Activated CD4-positive, alpha-beta T cell treated with anti-CD3 and anti-CD28 coated beads, Interleukin-2, amount 50 U/mL, for 24 hours (primary cell): Measurements from ENCODE around the gene SLMAP.

Experiments used
- DNase-seq, 2 donors: peaks; one replicate each; pipeline ENCODE4 v3.0.0-alpha.2; 2020; ENCODE audit warnings: low read depth in 1 of 2, low spot score in 1 of 2

Gene SLMAP

DNA sequence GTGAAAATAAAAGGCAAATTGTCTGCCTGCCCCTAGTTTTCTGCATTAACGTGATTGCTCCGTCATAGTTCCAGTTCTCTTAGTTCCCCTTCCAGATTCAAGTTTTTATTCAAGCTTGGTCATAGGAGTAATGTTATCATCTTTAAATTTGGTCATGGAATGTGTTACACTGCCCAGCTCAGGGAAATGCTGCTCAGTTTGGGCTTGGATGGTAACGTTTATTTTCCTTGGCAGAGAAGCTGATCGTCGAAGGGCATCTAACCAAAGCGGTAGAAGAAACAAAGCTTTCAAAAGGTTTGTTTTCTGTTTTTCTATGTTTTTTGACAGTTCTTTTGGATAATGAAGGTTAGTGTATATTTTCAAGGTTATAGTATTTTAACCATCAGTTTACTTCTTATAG is 133.7 kb downstream of the SLMAP start:
- no peak for DNase-seq

DNA sequence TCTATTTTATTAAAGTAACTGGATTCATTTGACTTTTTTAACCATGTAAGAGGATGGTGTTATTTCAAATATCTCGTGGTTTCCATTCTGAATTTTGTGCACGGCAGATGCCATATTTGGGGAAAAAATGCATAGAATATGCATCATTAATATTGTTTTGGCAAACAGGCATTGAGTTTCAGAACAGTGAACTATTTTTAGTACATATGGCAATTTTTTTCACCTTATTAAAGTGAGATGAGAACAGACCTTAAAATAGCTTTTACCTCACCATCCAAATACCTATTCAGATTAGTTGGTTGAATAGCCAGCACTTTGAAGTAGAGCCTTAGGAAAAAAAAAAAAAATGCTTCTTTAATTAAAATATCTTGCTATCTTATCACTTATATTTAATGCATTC is 134.8 kb downstream of the SLMAP start:
- no peak for DNase-seq

- no peak for DNase-seq
Measured at GRCh38 chr3:57892423-57892822, 136.3 kb downstream of the SLMAP start.

DNA sequence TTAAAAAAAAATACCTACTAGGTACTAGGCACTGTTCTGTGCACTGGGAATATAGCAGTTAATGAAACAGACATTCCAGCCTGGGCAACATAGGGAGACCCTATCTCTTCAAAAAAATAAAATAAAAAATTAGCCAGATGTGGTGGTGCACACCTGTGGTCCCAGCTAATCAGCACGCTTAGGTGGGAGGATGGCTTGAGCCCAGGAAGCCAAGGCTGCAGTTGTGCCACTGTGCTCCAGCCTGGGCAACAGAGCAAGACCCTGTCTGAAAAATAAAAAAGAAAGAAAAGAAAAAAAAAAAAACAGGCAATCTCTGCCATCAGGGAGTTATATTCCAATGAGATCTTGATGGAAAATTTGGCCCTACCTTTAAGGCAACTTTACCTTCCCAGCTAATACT is 137.0 kb downstream of the SLMAP start:
- no peak for DNase-seq

- DNase-seq, result no peak
Measured at GRCh38 chr3:57893668-57894067, 137.6 kb downstream of the SLMAP start.

DNA sequence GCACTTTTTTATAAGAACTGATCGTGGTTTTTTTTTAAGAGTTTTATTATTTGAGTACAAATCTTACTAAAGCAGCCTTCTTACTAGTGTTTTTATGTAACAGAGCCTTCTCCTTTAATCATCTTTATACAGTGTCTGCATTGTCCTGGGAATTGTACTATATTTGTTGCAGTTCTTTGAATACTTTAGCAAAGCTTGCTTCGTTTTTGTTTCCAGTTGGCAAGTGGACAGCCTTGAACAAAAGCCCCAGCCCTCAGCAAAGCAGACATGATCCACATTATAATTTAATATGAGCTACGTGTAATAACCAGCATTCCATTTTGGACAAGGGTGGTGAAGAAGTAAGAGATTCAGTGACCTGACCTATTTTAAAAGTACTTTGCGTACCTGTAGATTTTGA is 139.9 kb downstream of the SLMAP start:
- DNase-seq, result no peak

DNA sequence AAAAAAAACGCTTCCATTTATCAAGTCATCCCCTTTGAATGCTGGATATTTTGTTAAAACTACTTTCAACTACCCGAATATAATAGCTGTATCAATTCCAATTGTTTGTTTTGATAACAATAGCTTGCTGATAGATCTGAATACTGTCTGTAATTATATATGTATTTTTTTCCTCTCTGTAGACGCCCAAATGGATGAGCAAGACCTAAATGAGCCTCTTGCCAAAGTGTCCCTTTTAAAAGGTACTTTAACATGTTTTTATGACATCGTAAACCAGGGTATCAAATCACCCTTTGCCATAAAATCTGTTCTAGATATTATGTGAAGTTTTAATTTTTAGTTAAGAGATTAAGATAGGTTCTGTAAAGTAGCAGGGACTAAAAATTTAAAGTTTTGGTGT is 140.6 kb downstream of the SLMAP start:
- no peak for DNase-seq

- DNase-seq, result no peak
Measured at GRCh38 chr3:57900786-57901185, 144.7 kb downstream of the SLMAP start.

GRCh38 chr3:57903124-57903890 is 147.2 kb downstream of the SLMAP start:
- DNase-seq, result no peak

DNA sequence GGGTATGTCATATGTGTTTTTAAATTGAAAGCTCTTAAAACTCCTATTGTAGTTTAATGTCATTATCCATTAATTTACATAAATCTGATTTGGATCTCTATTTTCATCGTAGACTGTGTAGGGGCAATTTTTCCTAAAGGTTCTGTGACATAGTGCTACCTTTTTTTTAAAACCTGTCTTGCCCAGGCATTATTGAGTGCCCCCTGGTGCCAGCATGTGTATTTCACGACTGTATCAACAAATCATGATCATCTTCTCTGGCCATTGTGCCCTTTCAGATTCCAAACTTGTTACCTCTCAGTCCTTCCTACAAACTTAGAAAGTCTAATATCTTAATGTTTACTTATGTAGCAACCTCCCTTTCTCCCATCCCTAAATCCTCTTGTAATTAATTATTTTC is 154.9 kb downstream of the SLMAP start:
- no peak for DNase-seq

- DNase-seq, result no peak
Measured at GRCh38 chr3:57911593-57911992, 155.5 kb downstream of the SLMAP start.

DNA sequence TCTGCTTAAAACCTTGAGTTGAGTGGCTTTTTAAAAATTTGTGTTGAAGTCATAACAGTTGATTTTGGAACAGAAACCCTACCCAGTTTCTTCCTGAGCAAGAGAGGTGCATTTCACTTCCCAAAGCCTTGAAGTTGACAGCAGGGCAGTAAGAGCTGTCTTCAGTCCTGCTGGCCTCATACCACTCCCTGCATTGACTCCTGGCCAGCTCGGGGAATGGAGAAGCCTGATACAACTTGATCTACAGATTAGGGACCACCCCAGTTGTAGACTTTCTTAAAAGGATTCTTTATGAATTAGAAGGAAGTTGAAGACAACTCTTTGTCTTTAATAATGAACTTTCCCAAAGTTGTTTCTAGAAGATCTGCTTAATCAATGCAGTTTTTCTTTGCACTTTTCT is 161.5 kb downstream of the SLMAP start:
- no peak for DNase-seq

- no peak for DNase-seq
Measured at GRCh38 chr3:57918123-57918837, 162.2 kb downstream of the SLMAP start.

DNA sequence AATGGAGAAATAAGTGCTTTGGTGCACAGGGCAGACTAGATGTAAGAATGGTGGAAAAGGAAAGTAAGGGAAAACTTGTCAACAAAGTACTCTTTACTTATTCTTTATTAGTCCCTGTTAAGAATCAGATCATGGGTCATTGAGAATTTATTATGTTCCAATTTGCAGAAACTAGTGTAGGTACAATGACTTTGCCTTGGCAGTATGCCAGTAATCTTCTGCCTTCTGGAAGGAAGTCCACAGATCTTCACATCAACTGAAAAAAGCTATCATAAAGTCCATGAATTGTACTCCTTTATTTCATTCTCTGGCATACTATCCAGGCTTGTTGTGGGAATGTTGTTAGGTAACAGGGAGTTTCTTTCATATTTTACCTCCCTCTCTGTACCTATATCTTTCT is 163.9 kb downstream of the SLMAP start:
- DNase-seq, result no peak

DNA sequence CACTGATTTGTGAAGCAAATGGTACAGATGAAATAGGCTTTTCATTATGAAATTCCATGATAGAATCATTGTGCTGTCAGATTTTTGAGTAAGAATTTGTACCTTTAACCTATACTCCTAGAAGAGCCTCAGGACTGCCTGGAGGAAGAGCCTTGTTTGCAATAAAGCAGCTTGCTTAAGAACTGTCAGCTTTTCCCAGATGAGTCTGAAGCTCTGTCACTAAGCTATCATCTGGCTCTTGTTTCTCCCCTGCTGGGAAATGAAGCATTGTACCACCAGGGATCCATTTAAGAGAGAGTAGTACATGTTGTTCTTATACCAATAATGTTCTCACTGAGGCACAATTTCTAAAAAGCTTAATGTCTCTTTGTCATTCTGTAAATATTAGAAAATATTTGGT is 167.0 kb downstream of the SLMAP start:
- DNase-seq, result no peak

GRCh38 chr3:57923752-57924151 is 167.6 kb downstream of the SLMAP start:
- DNase-seq, result no peak

GRCh38 chr3:57927166-57927565 is 171.1 kb downstream of the SLMAP start:
- no peak for DNase-seq

DNA sequence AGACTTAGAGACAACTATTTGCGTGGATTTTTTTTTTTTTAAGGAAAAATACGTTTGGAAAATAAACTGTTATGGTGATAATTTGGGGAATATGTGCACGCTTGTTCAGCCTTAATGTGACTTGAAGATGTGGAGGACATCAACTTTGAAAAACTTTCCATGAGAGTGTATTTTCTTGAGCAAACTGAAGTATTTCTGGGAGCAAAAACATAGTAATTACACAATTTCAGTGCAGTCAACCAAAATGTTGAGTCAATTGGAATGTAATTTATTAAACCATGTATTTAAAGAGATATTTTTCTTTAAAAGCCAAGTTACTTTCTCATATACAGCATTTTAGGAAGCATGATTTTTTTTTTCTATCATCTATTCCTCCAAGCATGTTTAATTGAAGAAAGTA is 171.8 kb downstream of the SLMAP start:
- DNase-seq, result no peak

DNA sequence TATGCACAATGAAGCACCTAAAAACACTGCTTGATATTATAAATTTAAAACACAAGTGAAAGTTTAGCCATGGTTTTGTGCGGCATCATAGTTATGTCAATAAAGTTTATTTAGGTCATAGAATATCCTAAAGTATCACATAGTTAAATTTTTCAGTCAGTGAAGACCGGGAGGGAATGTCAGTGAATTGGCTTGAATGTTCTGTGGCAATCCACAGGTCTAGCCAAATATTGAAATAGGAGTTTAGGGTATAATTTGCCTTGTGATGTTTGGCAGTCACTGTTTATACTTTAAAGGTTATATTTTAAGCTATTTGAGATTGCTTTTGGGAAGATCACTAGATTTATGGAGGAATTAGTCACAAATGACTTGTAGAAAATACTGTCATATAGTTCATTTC is 172.4 kb downstream of the SLMAP start:
- DNase-seq, result no peak

DNA sequence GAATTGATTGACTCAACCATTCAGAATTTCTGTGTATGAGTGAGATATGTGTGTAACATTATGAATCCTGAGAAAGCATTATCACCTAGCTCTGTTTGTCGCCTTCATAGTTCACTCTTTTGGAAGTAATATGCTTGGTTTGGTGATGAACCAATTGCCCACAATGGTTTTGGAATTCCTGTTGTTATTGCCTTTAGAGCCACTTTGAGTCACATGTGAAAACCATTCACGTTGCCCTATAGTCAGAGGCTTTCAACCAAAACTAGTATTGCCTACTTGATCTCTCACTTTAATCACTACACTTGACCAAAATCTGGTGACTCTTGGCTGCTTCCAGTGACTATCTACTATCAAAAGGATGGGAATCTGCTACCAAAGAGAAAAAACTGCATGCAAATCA is 173.9 kb downstream of the SLMAP start:
- no peak for DNase-seq

DNA sequence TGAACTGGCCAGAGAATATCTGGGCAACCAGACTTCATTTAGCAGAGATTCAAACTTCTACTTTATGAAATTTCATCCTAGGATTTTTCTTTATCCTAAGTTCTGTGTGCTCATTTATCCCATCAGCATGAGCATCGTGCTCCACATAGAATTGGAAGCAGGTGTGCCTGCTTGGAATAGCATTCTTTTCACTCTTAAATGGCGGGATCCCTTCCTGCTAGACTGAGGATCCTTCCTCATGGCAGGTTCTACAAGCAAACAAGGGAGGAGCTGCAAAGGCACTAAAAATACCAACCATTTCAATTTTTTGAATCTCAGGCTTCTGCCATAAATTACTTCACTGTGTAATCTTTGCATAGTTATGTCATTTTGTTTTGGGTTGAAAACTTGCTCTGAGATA is 177.5 kb downstream of the SLMAP start:
- DNase-seq, result no peak

DNA sequence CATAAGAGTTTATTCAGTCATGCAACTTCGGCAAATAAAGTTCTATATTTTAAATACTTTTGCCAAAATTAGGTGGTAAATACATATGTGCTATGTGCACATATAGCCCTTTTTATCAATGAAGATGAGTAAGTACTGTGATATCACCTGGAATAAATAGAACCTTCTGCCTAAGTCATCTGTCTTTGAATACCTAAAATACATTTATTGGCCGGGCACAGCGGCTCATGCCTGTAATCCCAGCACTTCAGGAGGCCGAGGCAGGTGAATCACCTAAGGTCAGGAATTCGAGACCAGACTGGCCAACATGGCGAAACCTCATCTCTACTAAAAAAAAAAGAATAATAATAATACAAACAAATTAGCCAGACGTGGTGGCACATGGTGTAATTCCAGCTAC is 178.3 kb downstream of the SLMAP start:
- no peak for DNase-seq

DNA sequence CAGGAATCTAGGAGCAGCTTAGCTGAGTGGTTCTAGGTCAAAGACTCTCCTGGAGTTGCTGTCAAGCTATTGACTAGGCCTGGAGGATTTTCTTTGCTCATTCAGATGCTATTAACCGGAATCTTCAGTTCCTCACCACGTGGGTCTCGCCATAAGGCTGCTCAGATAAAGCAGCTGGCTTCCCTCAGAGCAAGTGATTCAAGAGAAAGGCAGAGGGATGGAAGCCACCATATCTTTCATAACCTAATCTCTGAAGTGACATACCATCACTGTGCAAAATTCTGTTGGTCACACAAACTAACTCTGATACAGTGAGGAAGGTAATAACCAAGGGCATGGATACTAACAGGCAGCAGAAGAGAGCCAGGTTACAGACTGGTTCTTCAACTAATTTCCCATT is 179.4 kb downstream of the SLMAP start:
- DNase-seq, result no peak
